ENCODE results near the gene PRND.

- TF ChIP-seq CTCF (IDR thresholded peaks at IDR 0.05; ENCODE audit: low read length): no peak
- no peak for TF ChIP-seq EZH2 (optimal IDR thresholded peaks at IDR 0.05; ENCODE audit: low read depth, low read length)
Observed at GRCh38 chr20:4721719-4722118, at the start of gene PRND.

Measured in MM.1S (cell line).